Measurements from ENCODE around the gene SLC13A4. TPM values are rescaled to one million over a fixed set of nuclear protein-coding genes. Genes with fewer than 3 reads are reported as not detected.

The SLC13A4 gene
- total RNA-seq, 4 donors from 2014 or later: 0.26 TPM; not detected in 3

DNA sequence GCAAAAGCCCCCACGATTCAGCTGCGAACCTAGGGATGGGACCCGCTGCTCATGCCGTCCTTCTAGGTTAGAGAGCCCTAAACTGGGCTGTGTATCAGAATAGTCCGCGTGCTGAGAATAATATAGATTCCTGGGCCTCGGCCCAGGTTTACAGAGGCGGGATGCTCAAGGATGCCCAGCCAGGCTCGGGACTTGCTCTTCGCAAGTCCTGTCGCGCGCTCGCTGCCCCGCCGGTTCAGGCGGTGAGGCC is 65.9 kb downstream of the SLC13A4 start:
- Histone ChIP-seq H3K4me1 (peaks cover 0 to 7% of the 10 kb centered on the region in 2 donors), H3K27ac (peak overlapping the region; percentile 87 to 96), H3K27me3 (no peaks in the 10 kb centered on the region), H3K36me3 (no peaks in the 10 kb centered on the region), H3K9me3 (no peaks in the 10 kb centered on the region), H3K4me3 (peak overlapping the region; percentile 90 to 98)
- DNase-seq: no peak
- TF ChIP-seq POLR2A (IDR thresholded peaks at IDR 0.05): no peak
- TF ChIP-seq, protein P1, sequence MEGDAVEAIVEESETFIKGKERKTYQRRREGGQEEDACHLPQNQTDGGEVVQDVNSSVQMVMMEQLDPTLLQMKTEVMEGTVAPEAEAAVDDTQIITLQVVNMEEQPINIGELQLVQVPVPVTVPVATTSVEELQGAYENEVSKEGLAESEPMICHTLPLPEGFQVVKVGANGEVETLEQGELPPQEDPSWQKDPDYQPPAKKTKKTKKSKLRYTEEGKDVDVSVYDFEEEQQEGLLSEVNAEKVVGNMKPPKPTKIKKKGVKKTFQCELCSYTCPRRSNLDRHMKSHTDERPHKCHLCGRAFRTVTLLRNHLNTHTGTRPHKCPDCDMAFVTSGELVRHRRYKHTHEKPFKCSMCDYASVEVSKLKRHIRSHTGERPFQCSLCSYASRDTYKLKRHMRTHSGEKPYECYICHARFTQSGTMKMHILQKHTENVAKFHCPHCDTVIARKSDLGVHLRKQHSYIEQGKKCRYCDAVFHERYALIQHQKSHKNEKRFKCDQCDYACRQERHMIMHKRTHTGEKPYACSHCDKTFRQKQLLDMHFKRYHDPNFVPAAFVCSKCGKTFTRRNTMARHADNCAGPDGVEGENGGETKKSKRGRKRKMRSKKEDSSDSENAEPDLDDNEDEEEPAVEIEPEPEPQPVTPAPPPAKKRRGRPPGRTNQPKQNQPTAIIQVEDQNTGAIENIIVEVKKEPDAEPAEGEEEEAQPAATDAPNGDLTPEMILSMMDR (IDR thresholded peaks at IDR 0.05): no peak
- intact Hi-C loops (cut with DNase I; ENCODE audit: low total_unique reads): loop anchor here (10.0 kb wide), 1 partner anchor 313 kb away; the partner anchor contains the start of gene MTPN

- peak overlapping the region; percentile 90 to 98 for H3K4me3 ChIP-seq
- H3K36me3 ChIP-seq: no peaks in the 10 kb centered on the region
- H3K27me3 ChIP-seq: no peaks in the 10 kb centered on the region
- DNase-seq: no peak
- H3K9me3 ChIP-seq: no peaks in the 10 kb centered on the region
- intact Hi-C loops (cut with DNase I; ENCODE audit: low total_unique reads): loop anchor here (10.0 kb wide), 1 partner anchor 313 kb away; the partner anchor contains the start of gene MTPN
- peak overlapping the region; percentile 87 to 96 for H3K27ac ChIP-seq
- H3K4me1 ChIP-seq: peaks cover 0 to 7% of the 10 kb centered on the region in 2 donors
- TF ChIP-seq POLR2A (IDR thresholded peaks at IDR 0.05): no peak
- TF ChIP-seq, protein P1 (IDR thresholded peaks at IDR 0.05): no peak
Observed at GRCh38 chr7:135661311-135662122, 66.5 kb downstream of the SLC13A4 start.

- peaks cover 0 to 7% of the 10 kb centered on the region in 2 donors for H3K4me1 ChIP-seq
- H3K4me3 ChIP-seq: no peak overlapping the region
- no peaks in the 10 kb centered on the region for H3K36me3 ChIP-seq
- intact Hi-C loops (cut with DNase I; ENCODE audit: low total_unique reads): no loop called here
- no peaks in the 10 kb centered on the region for H3K27me3 ChIP-seq
- DNase-seq: no peak
- no peak overlapping the region for H3K27ac ChIP-seq
- TF ChIP-seq, protein P1 (IDR thresholded peaks at IDR 0.05): no peak
- no peak for TF ChIP-seq POLR2A (IDR thresholded peaks at IDR 0.05)
- H3K9me3 ChIP-seq: no peaks in the 10 kb centered on the region
Observed at GRCh38 chr7:135659159-135659846, 68.7 kb downstream of the SLC13A4 start.

- intact Hi-C loops (cut with DNase I; ENCODE audit: low total_unique reads): no loop called here
- Histone ChIP-seq H3K9me3 (no peaks in the 10 kb centered on the region), H3K27me3 (no peaks in the 10 kb centered on the region), H3K4me1 (peaks cover 0 to 4% of the 10 kb centered on the region in 2 donors), H3K4me3 (no peak overlapping the region), H3K27ac (no peak overlapping the region), H3K36me3 (no peaks in the 10 kb centered on the region)
- no peak for TF ChIP-seq POLR2A (IDR thresholded peaks at IDR 0.05)
- TF ChIP-seq, protein P1 (IDR thresholded peaks at IDR 0.05): no peak
- DNase-seq: no peak
Observed at GRCh38 chr7:135658564-135658963, 69.4 kb downstream of the SLC13A4 start.

Measured in uterus (tissue), 4 donors.